Measurements from ENCODE around the gene LY6G6C.

The LY6G6C gene

GRCh38 chr6:31676904-31677303 is 44.6 kb downstream of the LY6G6C start:
- no peak for DNase-seq

GRCh38 chr6:31676322-31676903 is 45.1 kb downstream of the LY6G6C start:
- DNase-seq = no peak

- no peak for DNase-seq
Observed at GRCh38 chr6:31669676-31670075, 51.9 kb downstream of the LY6G6C start, which contains the start of gene LY6G5B. LY6G5B (plus strand) TSS chr6:31669976; CDS start chr6:31670951, 975 bp downstream.
